ENCODE results near the gene C13orf46. TPM values are rescaled to one million over a fixed set of nuclear protein-coding genes. Genes with fewer than 3 reads are reported as not detected.

The C13orf46 gene
- total and polyA plus RNA-seq, 2 of the 8 experiments (the other 6 are each of a cell fraction or from before 2014, with no cell fraction given) = 0.23 to 0.28 TPM

GRCh38 chr13:113934576-113934975, 39.3 kb downstream of the C13orf46 start:
- H2BK20ac ChIP-seq (ENCODE audit: low read length) = no peak overlapping the region
- no peak overlapping the region for H4K91ac ChIP-seq (replicated peaks; ENCODE audit: insufficient read length, low read length)
- no peak overlapping the region for H3K9ac ChIP-seq (replicated peaks in 1 of 4; ENCODE audit: extremely low read depth in 1 of 4, low read depth in 3 of 4, low read length in 3 of 4)
- no peak overlapping the region for H3K18ac ChIP-seq (ENCODE audit: extremely low read depth, low read length)
- H3K4ac ChIP-seq (replicated peaks; ENCODE audit: insufficient read length, low read depth, low read length) = no peak overlapping the region
- H3K56ac ChIP-seq (replicated peaks; ENCODE audit: insufficient read length, low read depth, low read length) = no peak overlapping the region
- no peak overlapping the region for H3K14ac ChIP-seq (ENCODE audit: insufficient read length)
- no peak overlapping the region for H2BK120ac ChIP-seq (replicated peaks; ENCODE audit: low read depth, low read length)
- H3K4me3 ChIP-seq (ENCODE audit: extremely low read depth in 1 of 4, insufficient read depth in 2 of 4, low read depth in 3 of 4, low read length in 4 of 4) = no peak overlapping the region
- no peaks in the 10 kb centered on the region for H3K23me2 ChIP-seq (ENCODE audit: low read depth, low read length)
- H2AFZ ChIP-seq (ENCODE audit: low read length) = peak overlapping the region; percentile 89
- no peak overlapping the region for H4K8ac ChIP-seq (ENCODE audit: extremely low read depth, insufficient read depth, low read length)
- no peaks in the 10 kb centered on the region; a peak in 1 of 7 replicates for H3K27me3 ChIP-seq (replicated peaks in 1 of 4; ENCODE audit: control insufficient read depth in 3 of 4, extremely low read depth in 1 of 4, insufficient read depth in 3 of 4, low read length in 3 of 4)
- peaks cover 0 to under 1% of the 10 kb centered on the region in 2 experiments for H4K20me1 ChIP-seq (replicated peaks in 1 of 2; ENCODE audit: control insufficient read depth in 1 of 2, insufficient read depth in 2 of 2, low read length in 2 of 2)
- FAIRE-seq = no peak
- peaks cover 0 to 2% (median 0%) of the 10 kb centered on the region in 4 experiments; a peak in 3 of 7 replicates for H3K4me1 ChIP-seq (replicated peaks in 1 of 4; ENCODE audit: control insufficient read depth in 3 of 4, insufficient read depth in 4 of 4, low read length in 3 of 4)
- H3K36me3 ChIP-seq (ENCODE audit: control insufficient read depth in 2 of 4, insufficient read depth in 4 of 4, low read length in 3 of 4) = no peaks in the 10 kb centered on the region
- no peak overlapping the region for H2BK5ac ChIP-seq (ENCODE audit: low read depth, low read length)
- H3K9me3 ChIP-seq (ENCODE audit: insufficient read depth in 2 of 2, low read depth in 1 of 2, low read length in 1 of 2) = no peaks in the 10 kb centered on the region
- H2AK5ac ChIP-seq (ENCODE audit: low read depth, low read length) = no peak overlapping the region
- ChIA-PET CTCF (ENCODE audit: partially characterized antibody) (interaction anchor here (1.2 kb wide), 1 partner anchor 11 kb away, joined by 3 read pairs; no protein-coding TSS in a partner anchor), POLR2A (ENCODE audit: partially characterized antibody) (interaction anchor here (1.4 kb wide), 1 partner anchor 9 kb away, joined by 3 read pairs; no protein-coding TSS in a partner anchor)
- H3K79me1 ChIP-seq (ENCODE audit: low read depth, low read length) = no peaks in the 10 kb centered on the region
- H2BK15ac ChIP-seq (ENCODE audit: low read length) = no peak overlapping the region
- WGBS, 2 experiments (ENCODE audit: extremely low coverage in 1 of 2, insufficient coverage in 1 of 2, insufficient read length in 1 of 2, insufficient replicate concordance in 2 of 2, low coverage in 1 of 2, low lambda C conversion rate in 2 of 2, missing lambda C conversion rate in 1 of 2) = 95% methylated on average over 14 of the region's 14 CpGs; no CpG with 5 or more reads in 1 of the 2 experiments
- no peak for DNase-seq (ENCODE audit: low read depth in 1 of 2, low spot score in 2 of 2)
- H3K23ac ChIP-seq (ENCODE audit: insufficient read length) = no peak overlapping the region
- no peaks in the 10 kb centered on the region for H3K79me2 ChIP-seq (ENCODE audit: control insufficient read depth in 1 of 2, insufficient read depth in 2 of 2, low read length in 2 of 2)
- no peak overlapping the region for H3K27ac ChIP-seq (ENCODE audit: low read depth, low read length)
- H2BK12ac ChIP-seq (ENCODE audit: low read depth, low read length) = no peak overlapping the region
- H4K5ac ChIP-seq (ENCODE audit: insufficient read length, low read depth, low read length) = no peak overlapping the region
- H3K4me2 ChIP-seq (ENCODE audit: insufficient read depth in 1 of 2, low read depth in 2 of 2, low read length in 2 of 2) = no peak overlapping the region
- TF ChIP-seq POLR2A (IDR thresholded peaks at IDR 0.05; ENCODE audit: control extremely low read depth in 1 of 2, low read depth in 2 of 2, low read length in 2 of 2) (no peak), SIRT6 (IDR thresholded peaks at IDR 0.05; ENCODE audit: low read length) (no peak), PHF8 (conservative IDR thresholded peaks at IDR 0.05; ENCODE audit: low read depth, low read length) (no peak), TBP (IDR thresholded peaks at IDR 0.05; ENCODE audit: low read depth, low read length) (no peak), TAF1 (IDR thresholded peaks at IDR 0.05; ENCODE audit: low read depth, low read length) (no peak), KDM4A (IDR thresholded peaks at IDR 0.05; ENCODE audit: low read depth, low read length, severe bottlenecking) (no peak), CHD2 (IDR thresholded peaks at IDR 0.05; ENCODE audit: low read length) (no peak), E2F6 (IDR thresholded peaks at IDR 0.05) (no peak), GTF2F1 (IDR thresholded peaks at IDR 0.05; ENCODE audit: borderline replicate concordance, low read depth, low read length) (no peak), RXRA (IDR thresholded peaks at IDR 0.05; ENCODE audit: insufficient read depth, low read depth, low read length) (no peak), CBX8 (IDR thresholded peaks at IDR 0.05; ENCODE audit: borderline replicate concordance, low read depth, low read length) (no peak), SP2 (IDR thresholded peaks at IDR 0.05; ENCODE audit: low read length) (no peak), CTBP2 (IDR thresholded peaks at IDR 0.05; ENCODE audit: borderline replicate concordance, insufficient read depth, insufficient read length, low read length) (no peak), JUND (IDR thresholded peaks at IDR 0.05; ENCODE audit: low read length) (no peak), MAFK (IDR thresholded peaks at IDR 0.05; ENCODE audit: low read depth, low read length) (no peak)

All from H1 (cell line).